K562 (cell line): ENCODE measurements around the gene RRP9. TPM values are rescaled to one million over a fixed set of nuclear protein-coding genes. Genes with fewer than 3 reads are reported as not detected.
"Not testable (repeated sequence)": the region's sequence is repeated elsewhere in the genome, so short reads cannot be mapped to it uniquely, and the experiment has no call there.

ENCODE experiments used
- ATAC-seq: fragments of 200-7000 bp; cut with Tn5 transposase; 3 replicates; pipeline ENCODE4 v1.9.1; 2020; ENCODE audit warnings: moderate library complexity
- BruUV-seq: library from RNA; stranded (reverse); fragments of 400-500 nt; replicated peaks from 2 replicates; lab custom pipeline; 2021; lab: Mats Ljungman, UMichigan
- CTCF ChIA-PET: fragments of 300-600 bp; formaldehyde crosslinking; extraction: SDS; loops from one replicate; lab custom pipeline; 2021; ENCODE audit warnings: low intra/inter-chr PET ratio; lab: Yijun Ruan, JAX
- POLR2A ChIA-PET: fragments of 300-600, 350-650 bp; sonication (Branson Sonifier 250); formaldehyde crosslinking; extraction: SDS; loops from one replicate; lab custom pipeline; 2021; ENCODE audit warnings: antibody characterized with exemption, inconsistent platforms; lab: Yijun Ruan, JAX
- DNase-seq, 4 experiments: peaks; one replicate each; pipeline versions ENCODE4 v3.0.0 to v3.0.0-alpha.2; 2011 to 2018; ENCODE audit warnings: low spot score in 3 of 4, mixed read lengths in 3 of 4; ENCODE audit errors: extremely low read depth in 1 of 4
- FAIRE-seq: peaks from 2 replicates; lab custom pipeline; 2011; peaks lifted over from hg19 to GRCh38; lab: Jason Lieb, UNC
- H2AFZ ChIP-seq: 2 replicates; pipeline ENCODE4 v1.6.0; 2011; ENCODE audit warnings: low read depth, low read length, control low read depth, inconsistent platforms
- H3K27ac ChIP-seq: fragments of 200-600 bp; 3 replicates; pipeline ENCODE4 v1.8.0; 2011; ENCODE audit warnings: low read depth, mild to moderate bottlenecking, control low read depth, inconsistent platforms, low read length, moderate library complexity, mixed read lengths; ENCODE audit errors: extremely low read depth
- H3K27me3 ChIP-seq, 2 experiments: fragments of 300-600 bp in 1 of 2; 2 replicates in 1 of 2; 3 replicates in 1 of 2; pipeline versions ENCODE4 v1.6.0 to v1.8.0; 2011; ENCODE audit warnings: inconsistent platforms in 2 of 2, low read length in 2 of 2, mild to moderate bottlenecking in 1 of 2, mixed read lengths in 1 of 2, moderate library complexity in 1 of 2; ENCODE audit not compliant: control insufficient read depth in 2 of 2, insufficient read depth in 2 of 2
- H3K36me3 ChIP-seq: fragments of 300-600 bp; 3 replicates; pipeline ENCODE4 v1.8.0; 2011; ENCODE audit warnings: mild to moderate bottlenecking, low read length, inconsistent platforms; ENCODE audit not compliant: control insufficient read depth, insufficient read depth
- H3K4me1 ChIP-seq, 2 experiments: fragments of 200-600 bp in 1 of 2; replicated peaks in 1 of 2; 2 replicates in 1 of 2; 3 replicates in 1 of 2; pipeline versions ENCODE4 v1.5.1 to v1.8.0; 2011; ENCODE audit warnings: inconsistent platforms in 2 of 2, low read length in 2 of 2, mild to moderate bottlenecking in 1 of 2, mixed read lengths in 1 of 2, moderate library complexity in 1 of 2; ENCODE audit not compliant: control insufficient read depth in 2 of 2, insufficient read depth in 2 of 2
- H3K4me2 ChIP-seq: 2 replicates; pipeline ENCODE4 v1.6.1; 2011; ENCODE audit warnings: low read length, control low read depth, inconsistent platforms, mixed read lengths; ENCODE audit not compliant: insufficient read depth
- H3K4me3 ChIP-seq: fragments of 200-600 bp; sonication (generic), shearing (Covaris generic); 2 replicates; pipeline ENCODE4 v1.5.1; 2016; ENCODE audit warnings: control low read depth, inconsistent platforms
- H3K79me2 ChIP-seq: fragments of 200-600 bp; 3 replicates; pipeline ENCODE4 v1.8.0; 2011; ENCODE audit warnings: low read length, inconsistent platforms; ENCODE audit not compliant: control insufficient read depth, insufficient read depth
- H3K9ac ChIP-seq, 2 experiments: 2 replicates each; pipeline versions ENCODE4 v1.6.0 to v1.6.1; 2011; ENCODE audit warnings: low read depth in 2 of 2, low read length in 2 of 2, control low read depth in 1 of 2, inconsistent platforms in 1 of 2, mild to moderate bottlenecking in 1 of 2, mixed read lengths in 1 of 2; ENCODE audit not compliant: insufficient read depth in 1 of 2
- H3K9me1 ChIP-seq: one replicate; pipeline ENCODE4 v1.6.0; 2011; ENCODE audit warnings: inconsistent platforms, mild to moderate bottlenecking, low read length, moderate library complexity; ENCODE audit not compliant: control insufficient read depth, insufficient read depth
- H3K9me3 ChIP-seq: replicated peaks from 2 replicates; pipeline ENCODE4 v1.5.1; 2011; ENCODE audit warnings: low read depth, low read length, inconsistent platforms; ENCODE audit not compliant: control insufficient read depth, insufficient read depth
- H4K20me1 ChIP-seq: replicated peaks from 2 replicates; pipeline ENCODE4 v1.6.1; 2011; ENCODE audit warnings: low read length, inconsistent platforms, mixed read lengths; ENCODE audit not compliant: control insufficient read depth, insufficient read depth
- CREB1 ChIP-seq, 2 experiments: sonication (generic) in 1 of 2; formaldehyde crosslinking in 1 of 2; IDR thresholded peaks; 2 replicates each; pipeline versions ENCODE4 v1.6.1 to v1.8.0; 2012 to 2022; ENCODE audit warnings: inconsistent platforms in 1 of 2, mild to moderate bottlenecking in 1 of 2, missing genetic modification reagents in 1 of 2, moderate library complexity in 1 of 2
- KDM1A ChIP-seq, 2 experiments: fragments of 450-650 bp; IDR thresholded peaks; 2 replicates each; pipeline ENCODE4 v1.6.1; 2016; ENCODE audit warnings: mild to moderate bottlenecking in 2 of 2
- POLR2A ChIP-seq: fragments of 450-650 bp; conservative IDR thresholded peaks from 2 replicates; pipeline ENCODE4 v1.6.1; 2016
- WGBS: fragments of 100-300 bp; shearing (Covaris generic); methylation state at CpG from one replicate; pipeline ENCODE4 v1.1.6; 2016; ENCODE audit warnings: low coverage, mixed read lengths; ENCODE audit not compliant: insufficient coverage; ENCODE audit errors: missing lambda C conversion rate; 5-methylcytosine and 5-hydroxymethylcytosine counted together
- in situ Hi-C: fragments of 300-500 bp; cut with MboI; formaldehyde crosslinking; loops from 4 replicates; pipeline ENCODE4 v1.15.0; 2018; ENCODE audit warnings: inconsistent platforms, mixed read lengths
- intact Hi-C: fragments of 100-400 bp; cut with micrococcal nuclease; formaldehyde crosslinking; loops from 2 replicates; pipeline ENCODE4 v1.14.2; 2022
- polyA plus RNA-seq, 8 experiments: library from polyadenylated mRNA; depleted of rRNA in 4 of 8; stranded (reverse) in 5 of 8; unstranded in 3 of 8; fragments of >200 nt; fragmentation: Nextera tagmentation in 2 of 8; fragmentation: Illumina TruSeq in 1 of 8; extraction: Ambion mirVana in 2 of 8; extraction: Trizol in 1 of 8; gene quantifications; 2 replicates each; pipeline versions ENCODE4 v1.2.1 to v1.2.3, GENCODE V29; 2011 to 2014; ENCODE audit warnings: inconsistent platforms in 1 of 8, missing spikeins in 1 of 8
- total RNA-seq, 7 experiments: library from RNA; depleted of rRNA in 6 of 7; stranded (reverse); fragments of >200 nt in 6 of 7; fragmentation: Illumina TruSeq in 2 of 7; extraction: Trizol in 2 of 7; gene quantifications; 2 replicates each; pipeline versions ENCODE4 v1.2.1 to v1.2.3, GENCODE V29; 2011 to 2021; ENCODE audit warnings: low replicate concordance in 1 of 7

Gene RRP9
- total and polyA plus RNA-seq, 9 of the 15 experiments (the other 6 are each of a cell fraction or from before 2014, with no cell fraction given), result 5.2 to 67.0 (median 45.9) TPM

GRCh38 chr3:51928981-51929380, 12.7 kb downstream of the RRP9 start:
- H3K4me2 ChIP-seq, H3K27ac ChIP-seq, H4K20me1 ChIP-seq, H3K9ac ChIP-seq, H3K4me1 ChIP-seq, FAIRE-seq, CTCF ChIA-PET, in situ Hi-C loops, H3K79me2 ChIP-seq, ATAC-seq, H3K4me3 ChIP-seq, H3K9me3 ChIP-seq, H2AFZ ChIP-seq, H3K9me1 ChIP-seq, H3K27me3 ChIP-seq, intact Hi-C loops, BruUV-seq, DNase-seq: not testable (repeated sequence)
- POLR2A ChIA-PET, result interaction anchor here (1.0 kb wide), 1 partner anchor 12 kb away, joined by 6 read pairs; the partner anchor contains the start of gene RRP9
- H3K36me3 ChIP-seq, result peaks cover 10% of the 10 kb centered on the region; the same call in 1 of the 3 replicates
- 33% methylated on average over 2 of the region's 3 CpGs for WGBS

- ATAC-seq (no peak), DNase-seq (no peak), FAIRE-seq (no peak)
- no peak overlapping the region for H3K9ac ChIP-seq
- in situ Hi-C loops, result no loop called here
- no peaks in the 10 kb centered on the region for H3K4me1 ChIP-seq
- POLR2A ChIA-PET, result no interaction called here
- CTCF ChIA-PET, result no interaction called here
- no peak overlapping the region for H3K27ac ChIP-seq
- no peaks in the 10 kb centered on the region for H4K20me1 ChIP-seq
- no peaks in the 10 kb centered on the region for H3K79me2 ChIP-seq
- no TSS peak for BruUV-seq
- 4% methylated on average over 6 of the region's 7 CpGs for WGBS
- peaks cover 5% of the 10 kb centered on the region; the same call in 1 of the 3 replicates for H3K36me3 ChIP-seq
- H3K27me3 ChIP-seq, result no peaks in the 10 kb centered on the region
- no peak overlapping the region for H3K4me3 ChIP-seq
- no peak overlapping the region for H3K4me2 ChIP-seq
- no peaks in the 10 kb centered on the region for H3K9me1 ChIP-seq
- intact Hi-C loops, result no loop called here
- no peak overlapping the region for H2AFZ ChIP-seq
- H3K9me3 ChIP-seq, result no peaks in the 10 kb centered on the region
- TF ChIP-seq KDM1A (IDR thresholded peaks at IDR 0.05) (no peak), POLR2A (no peak), CREB1 (IDR thresholded peaks at IDR 0.05) (no peak), CREB1 (CRISPR knock-in tag; IDR thresholded peaks at IDR 0.05) (no peak)
Observed at GRCh38 chr3:51928438-51928837, 13.3 kb downstream of the RRP9 start.
